Activated gamma-delta T cell treated with anti-CD3 and anti-CD28 coated beads, Interleukin-2, amount 50 U/mL, for 16 hours (primary cell): ENCODE measurements around the gene ORMDL3.

Experiments used
- DNase-seq: peaks from one replicate; pipeline ENCODE4 v3.0.0-alpha.2; 2020; ENCODE audit warnings: low read depth

Gene ORMDL3

DNA sequence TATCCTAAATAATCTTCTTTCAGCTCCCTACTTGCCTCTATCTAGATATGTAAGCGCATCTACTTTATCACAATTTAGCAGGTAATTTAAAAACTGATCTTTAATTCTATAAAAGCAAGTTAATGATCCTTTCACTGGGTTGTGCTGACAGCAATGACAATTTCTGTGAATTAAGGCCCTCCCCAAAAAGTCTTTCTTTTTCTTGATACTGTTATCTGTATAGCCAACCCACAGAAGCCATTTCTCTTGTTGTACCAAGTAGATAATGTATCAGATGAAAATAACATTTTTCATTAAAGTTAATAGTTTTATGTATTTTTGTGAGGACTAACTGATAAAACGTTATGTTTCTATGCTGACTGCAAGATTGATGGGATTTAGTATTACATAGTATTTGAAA, 55.6 kb downstream of the ORMDL3 start:
- no peak for DNase-seq
